Measurements from ENCODE around the gene MRNIP. TPM values are rescaled to one million over a fixed set of nuclear protein-coding genes. Genes with fewer than 3 reads are reported as not detected.

The MRNIP gene
- total RNA-seq, 1 experiment from 2014 or later: 36.2 TPM

DNA sequence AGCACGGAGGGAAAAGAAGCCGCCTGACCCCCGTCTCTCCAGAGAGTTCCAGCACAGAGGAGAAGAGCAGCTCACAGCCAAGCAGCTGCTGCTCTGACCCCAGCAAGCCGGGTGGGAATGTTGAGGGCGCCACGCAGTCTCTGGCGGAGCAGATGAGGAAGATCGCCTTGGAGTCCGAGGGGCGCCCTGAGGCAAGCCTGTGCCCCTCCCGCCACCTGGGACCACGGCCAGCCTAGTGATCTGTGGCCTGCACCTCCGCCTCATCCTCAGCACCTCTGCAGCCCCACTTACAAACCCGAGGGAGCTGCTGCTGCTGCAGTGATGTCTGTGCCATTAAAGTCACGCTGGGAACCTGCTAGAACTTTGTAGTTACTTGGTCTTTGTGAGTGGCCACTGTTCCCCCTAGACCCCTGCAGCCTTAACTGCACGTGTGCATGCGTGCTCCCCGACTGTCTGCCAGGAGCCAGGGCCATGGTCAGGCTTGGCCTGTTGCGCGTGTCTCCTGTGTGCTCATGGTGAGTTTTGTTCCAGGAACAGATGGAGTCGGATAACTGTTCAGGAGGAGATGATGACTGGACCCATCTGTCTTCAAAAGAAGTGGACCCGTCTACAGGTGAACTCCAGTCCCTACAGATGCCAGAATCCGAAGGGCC is 25.4 kb downstream of the MRNIP start (continued):
- TF ChIP-seq, protein P1, sequence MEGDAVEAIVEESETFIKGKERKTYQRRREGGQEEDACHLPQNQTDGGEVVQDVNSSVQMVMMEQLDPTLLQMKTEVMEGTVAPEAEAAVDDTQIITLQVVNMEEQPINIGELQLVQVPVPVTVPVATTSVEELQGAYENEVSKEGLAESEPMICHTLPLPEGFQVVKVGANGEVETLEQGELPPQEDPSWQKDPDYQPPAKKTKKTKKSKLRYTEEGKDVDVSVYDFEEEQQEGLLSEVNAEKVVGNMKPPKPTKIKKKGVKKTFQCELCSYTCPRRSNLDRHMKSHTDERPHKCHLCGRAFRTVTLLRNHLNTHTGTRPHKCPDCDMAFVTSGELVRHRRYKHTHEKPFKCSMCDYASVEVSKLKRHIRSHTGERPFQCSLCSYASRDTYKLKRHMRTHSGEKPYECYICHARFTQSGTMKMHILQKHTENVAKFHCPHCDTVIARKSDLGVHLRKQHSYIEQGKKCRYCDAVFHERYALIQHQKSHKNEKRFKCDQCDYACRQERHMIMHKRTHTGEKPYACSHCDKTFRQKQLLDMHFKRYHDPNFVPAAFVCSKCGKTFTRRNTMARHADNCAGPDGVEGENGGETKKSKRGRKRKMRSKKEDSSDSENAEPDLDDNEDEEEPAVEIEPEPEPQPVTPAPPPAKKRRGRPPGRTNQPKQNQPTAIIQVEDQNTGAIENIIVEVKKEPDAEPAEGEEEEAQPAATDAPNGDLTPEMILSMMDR (IDR thresholded peaks at IDR 0.05 in 2 of 3, conservative IDR thresholded peaks at IDR 0.05 in 1 of 3; ENCODE audit: borderline replicate concordance in 1 of 3, insufficient read depth in 1 of 3, low read depth in 2 of 3, low read length in 2 of 3): no peak
- TF ChIP-seq EZH2phosphoT487 (IDR thresholded peaks at IDR 0.05; ENCODE audit: borderline replicate concordance) (no peak), CEBPB (IDR thresholded peaks at IDR 0.05; ENCODE audit: low read depth) (no peak), YY1 (IDR thresholded peaks at IDR 0.05; ENCODE audit: extremely low read depth, insufficient replicate concordance, low read depth, low read length) (no peak), ZFX (IDR thresholded peaks at IDR 0.05) (no peak), TCF7L2 (IDR thresholded peaks at IDR 0.05; ENCODE audit: borderline replicate concordance, extremely low read depth, insufficient read depth, insufficient read length) (no peak), EZH2 (IDR thresholded peaks at IDR 0.05) (no peak), SP1 (IDR thresholded peaks at IDR 0.05; ENCODE audit: low read depth) (no peak)

DNA sequence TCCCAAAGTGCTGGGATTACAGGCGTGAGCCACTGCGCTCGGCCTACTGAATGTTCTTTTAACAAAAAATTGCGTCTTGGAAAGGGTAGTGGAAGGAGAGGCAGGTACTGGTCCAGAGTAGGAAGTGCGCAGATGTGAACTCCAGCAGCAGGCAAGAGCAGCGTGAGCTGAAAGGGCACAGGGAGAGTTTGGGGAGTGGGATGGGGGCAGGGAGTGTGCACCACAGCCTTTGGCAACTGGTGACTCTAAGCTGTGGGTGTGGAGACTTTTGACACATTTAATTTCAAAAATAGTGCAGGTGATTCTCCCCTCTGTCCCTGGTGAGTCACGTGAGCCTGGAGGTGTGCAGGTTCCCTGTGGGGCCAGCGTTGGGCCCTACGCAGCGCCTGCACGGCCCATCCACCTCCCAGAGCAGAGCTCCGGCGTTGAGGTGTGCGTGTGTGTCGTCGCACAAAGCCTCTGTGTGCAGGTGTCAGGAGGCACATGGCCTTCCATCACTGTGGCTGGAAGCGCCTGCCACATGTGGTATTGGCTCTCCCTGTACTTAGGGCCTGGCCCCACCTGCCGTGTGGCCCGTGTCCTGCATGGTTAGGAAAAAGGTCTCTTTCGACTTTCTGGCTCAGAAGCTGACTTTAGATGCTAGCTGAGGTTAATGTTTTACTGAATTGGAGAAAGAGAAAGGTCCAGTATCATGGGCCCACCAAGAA is 26.4 kb downstream of the MRNIP start:
- H3K9ac ChIP-seq (ENCODE audit: low read length): no peak overlapping the region
- no peak overlapping the region for H3K4me2 ChIP-seq (ENCODE audit: low read length)
- H3K4me3 ChIP-seq (replicated peaks in 1 of 2; ENCODE audit: low read depth in 1 of 2, low read length in 2 of 2): no peak overlapping the region
- H3K9me2 ChIP-seq (ENCODE audit: insufficient read depth): no peaks in the 10 kb centered on the region
- no peak overlapping the region for H2AFZ ChIP-seq (ENCODE audit: low read depth, low read length, poor library complexity, severe bottlenecking)
- ChIA-PET CTCF (no interaction called here), POLR2A (interaction anchor here (1.4 kb wide), 1 partner anchor 10 kb away, joined by 5 read pairs; no protein-coding TSS in a partner anchor), RAD21 (ENCODE audit: low non-redundant PET in 1 of 2, low total read pairs in 2 of 2, uncharacterized antibody in 2 of 2, unreplicated experiment in 2 of 2) (no interaction called here)
- no peaks in the 10 kb centered on the region; the same call in 1 of the 2 replicates for H4K20me1 ChIP-seq (ENCODE audit: insufficient read depth)
- H3K79me2 ChIP-seq (ENCODE audit: insufficient read depth, low read length): peaks cover 41% of the 10 kb centered on the region
- intact Hi-C loops (cut with micrococcal nuclease): no loop called here
- no peaks in the 10 kb centered on the region for H3K27me3 ChIP-seq (ENCODE audit: insufficient read depth, low read length)
- ATAC-seq: no peak
- no TSS peak for BruUV-seq (replicated peaks)
- H3K27ac ChIP-seq (ENCODE audit: low read depth, low read length): no peak overlapping the region
- peaks cover 54 to 64% of the 10 kb centered on the region in 2 experiments for H3K36me3 ChIP-seq (ENCODE audit: control insufficient read depth in 1 of 2, insufficient read depth in 2 of 2, low read length in 2 of 2)
- no peak for DNase-seq (ENCODE audit: low read depth, low spot score)
- H3K4me1 ChIP-seq (ENCODE audit: control insufficient read depth in 1 of 2, insufficient read depth in 2 of 2, low read length in 2 of 2): no peaks in the 10 kb centered on the region
- H3K9me3 ChIP-seq (ENCODE audit: control insufficient read depth in 1 of 2, insufficient read depth in 1 of 2, low read depth in 1 of 2, low read length in 2 of 2): no peaks in the 10 kb centered on the region
- TF ChIP-seq, protein P2, sequence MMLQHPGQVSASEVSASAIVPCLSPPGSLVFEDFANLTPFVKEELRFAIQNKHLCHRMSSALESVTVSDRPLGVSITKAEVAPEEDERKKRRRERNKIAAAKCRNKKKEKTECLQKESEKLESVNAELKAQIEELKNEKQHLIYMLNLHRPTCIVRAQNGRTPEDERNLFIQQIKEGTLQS (IDR thresholded peaks at IDR 0.05): no peak
- TF ChIP-seq EZH2 (IDR thresholded peaks at IDR 0.05): no peak
- TF ChIP-seq, protein P1 (IDR thresholded peaks at IDR 0.05 in 2 of 3, conservative IDR thresholded peaks at IDR 0.05 in 1 of 3; ENCODE audit: borderline replicate concordance in 1 of 3, insufficient read depth in 1 of 3, low read depth in 2 of 3, low read length in 2 of 3): no peak
- no peak for TF ChIP-seq JUND (IDR thresholded peaks at IDR 0.05)
- TF ChIP-seq, protein P3, sequence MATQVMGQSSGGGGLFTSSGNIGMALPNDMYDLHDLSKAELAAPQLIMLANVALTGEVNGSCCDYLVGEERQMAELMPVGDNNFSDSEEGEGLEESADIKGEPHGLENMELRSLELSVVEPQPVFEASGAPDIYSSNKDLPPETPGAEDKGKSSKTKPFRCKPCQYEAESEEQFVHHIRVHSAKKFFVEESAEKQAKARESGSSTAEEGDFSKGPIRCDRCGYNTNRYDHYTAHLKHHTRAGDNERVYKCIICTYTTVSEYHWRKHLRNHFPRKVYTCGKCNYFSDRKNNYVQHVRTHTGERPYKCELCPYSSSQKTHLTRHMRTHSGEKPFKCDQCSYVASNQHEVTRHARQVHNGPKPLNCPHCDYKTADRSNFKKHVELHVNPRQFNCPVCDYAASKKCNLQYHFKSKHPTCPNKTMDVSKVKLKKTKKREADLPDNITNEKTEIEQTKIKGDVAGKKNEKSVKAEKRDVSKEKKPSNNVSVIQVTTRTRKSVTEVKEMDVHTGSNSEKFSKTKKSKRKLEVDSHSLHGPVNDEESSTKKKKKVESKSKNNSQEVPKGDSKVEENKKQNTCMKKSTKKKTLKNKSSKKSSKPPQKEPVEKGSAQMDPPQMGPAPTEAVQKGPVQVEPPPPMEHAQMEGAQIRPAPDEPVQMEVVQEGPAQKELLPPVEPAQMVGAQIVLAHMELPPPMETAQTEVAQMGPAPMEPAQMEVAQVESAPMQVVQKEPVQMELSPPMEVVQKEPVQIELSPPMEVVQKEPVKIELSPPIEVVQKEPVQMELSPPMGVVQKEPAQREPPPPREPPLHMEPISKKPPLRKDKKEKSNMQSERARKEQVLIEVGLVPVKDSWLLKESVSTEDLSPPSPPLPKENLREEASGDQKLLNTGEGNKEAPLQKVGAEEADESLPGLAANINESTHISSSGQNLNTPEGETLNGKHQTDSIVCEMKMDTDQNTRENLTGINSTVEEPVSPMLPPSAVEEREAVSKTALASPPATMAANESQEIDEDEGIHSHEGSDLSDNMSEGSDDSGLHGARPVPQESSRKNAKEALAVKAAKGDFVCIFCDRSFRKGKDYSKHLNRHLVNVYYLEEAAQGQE (IDR thresholded peaks at IDR 0.05; ENCODE audit: low read depth): no peak
- TF ChIP-seq TCF7L2 (IDR thresholded peaks at IDR 0.05; ENCODE audit: borderline replicate concordance, extremely low read depth, insufficient read depth, insufficient read length): no peak
- TF ChIP-seq YY1 (IDR thresholded peaks at IDR 0.05; ENCODE audit: extremely low read depth, insufficient replicate concordance, low read depth, low read length): no peak
- TF ChIP-seq SRF (IDR thresholded peaks at IDR 0.05; ENCODE audit: low read depth): no peak
- no peak for TF ChIP-seq EGR1 (IDR thresholded peaks at IDR 0.05; ENCODE audit: low read depth)
- TF ChIP-seq ZFX (IDR thresholded peaks at IDR 0.05): no peak
- no peak for TF ChIP-seq CEBPB (IDR thresholded peaks at IDR 0.05; ENCODE audit: low read depth)
